H1 (cell line): ENCODE results near the gene CTNNBL1. TPM values are rescaled to one million over a fixed set of nuclear protein-coding genes. Genes with fewer than 3 reads are reported as not detected.

Source experiments
- BACH1 ChIP-seq: IDR thresholded peaks from 2 replicates; pipeline ENCODE4 v1.6.1; 2012; ENCODE audit warnings: low read length, improper control_type of control experiment
- CBX8 ChIP-seq: fragments of 300-800, 300-1000 bp; sonication (generic); IDR thresholded peaks from 2 replicates; pipeline ENCODE4 v1.7.1; 2016; ENCODE audit warnings: low read depth, low read length, borderline replicate concordance
- CHD2 ChIP-seq: IDR thresholded peaks from 2 replicates; pipeline ENCODE4 v1.6.1; 2012; ENCODE audit warnings: low read length, improper control_type of control experiment
- CHD7 ChIP-seq: fragments of 300-600 bp; sonication (generic); IDR thresholded peaks from 2 replicates; pipeline ENCODE4 v1.7.1; 2012; ENCODE audit warnings: low read length, moderate library complexity, mild to moderate bottlenecking, inconsistent platforms; ENCODE audit not compliant: insufficient replicate concordance
- GABPA ChIP-seq: IDR thresholded peaks from 2 replicates; pipeline ENCODE4 v1.6.1; 2011; ENCODE audit warnings: mild to moderate bottlenecking, low read length, moderate library complexity, borderline replicate concordance; ENCODE audit not compliant: insufficient read depth
- SP2 ChIP-seq: IDR thresholded peaks from 2 replicates; pipeline ENCODE4 v1.6.1; 2012; ENCODE audit warnings: mild to moderate bottlenecking, low read length, inconsistent platforms
- polyA plus RNA-seq, 7 experiments: library from polyadenylated mRNA; depleted of rRNA in 3 of 7; stranded (reverse) in 5 of 7; unstranded in 2 of 7; fragments of >200 nt in 5 of 7; fragments of 200-250 nt in 2 of 7; gene quantifications; 1 replicate in 5 of 7; 2 replicates in 1 of 7; 4 replicates in 1 of 7; pipeline versions ENCODE4 v1.2.1 to v1.2.3, GENCODE V29; 2011 to 2013; ENCODE audit warnings: missing spikeins in 2 of 7, mixed read lengths in 2 of 7
- total RNA-seq: library from RNA; stranded (reverse); fragmentation: NEBNext Ultra II Directional; extraction: Animal tissue kit (Norgen Biotek cat#: 25700); gene quantifications from 2 replicates; pipeline ENCODE4 v1.2.1, GENCODE V29; 2021

The CTNNBL1 gene
- total and polyA plus RNA-seq, 2 of the 8 experiments (the other 6 are each of a cell fraction or from before 2014, with no cell fraction given), result 19.6 to 81.6 TPM

GRCh38 chr20:37697314-37697713 is 3.5 kb downstream of the CTNNBL1 start (continued):
- TF ChIP-seq CHD7, result no peak
- TF ChIP-seq BACH1, result no peak
- no peak for TF ChIP-seq CHD2
- no peak for TF ChIP-seq GABPA
- no peak for TF ChIP-seq CBX8
- TF ChIP-seq SP2, result no peak
